H1 (cell line): ENCODE results near the gene FCN3. TPM values are rescaled to one million over a fixed set of nuclear protein-coding genes. Genes with fewer than 3 reads are reported as not detected.

Experiments used
- CTCF ChIA-PET: fragments of 300-600 bp; sonication (Branson Sonifier 250); formaldehyde crosslinking; loops from one replicate; lab custom pipeline; 2021; ENCODE audit not compliant: partially characterized antibody; lab: Charles Lee
- POLR2A ChIA-PET: fragments of 300-600 bp; sonication (Branson Sonifier 250); formaldehyde crosslinking; loops from one replicate; lab custom pipeline; 2021; ENCODE audit warnings: inconsistent platforms; ENCODE audit not compliant: partially characterized antibody; lab: Charles Lee
- DNase-seq, 2 experiments: peaks; one replicate each; pipeline versions ENCODE4 v3.0.0 to v3.0.0-alpha.2; 2010 to 2022; ENCODE audit warnings: low spot score in 2 of 2, low read depth in 1 of 2, mixed read lengths in 1 of 2
- FAIRE-seq: peaks from 2 replicates; lab custom pipeline; 2011; peaks lifted over from hg19 to GRCh38; lab: Jason Lieb, UNC
- H2AFZ ChIP-seq: 2 replicates; pipeline ENCODE4 v1.8.1; 2012; ENCODE audit warnings: low read length, inconsistent platforms
- H2AK5ac ChIP-seq: 2 replicates; pipeline ENCODE4 v1.6.1; 2013; ENCODE audit warnings: low read depth, low read length
- H2BK120ac ChIP-seq: replicated peaks from 2 replicates; pipeline ENCODE3; 2013; ENCODE audit warnings: low read depth, low read length, inconsistent platforms
- H2BK12ac ChIP-seq: 2 replicates; pipeline ENCODE4 v1.6.1; 2013; ENCODE audit warnings: low read depth, low read length
- H2BK15ac ChIP-seq: 2 replicates; pipeline ENCODE4 v1.6.1; 2013; ENCODE audit warnings: low read length
- H2BK20ac ChIP-seq: 2 replicates; pipeline ENCODE4 v1.6.1; 2013; ENCODE audit warnings: low read length
- H2BK5ac ChIP-seq: 2 replicates; pipeline ENCODE4 v1.6.1; 2013; ENCODE audit warnings: low read depth, low read length
- H3K14ac ChIP-seq: 2 replicates; pipeline ENCODE4 v1.6.1; 2013; ENCODE audit warnings: inconsistent platforms; ENCODE audit not compliant: insufficient read length
- H3K18ac ChIP-seq: 2 replicates; pipeline ENCODE4 v1.6.1; 2013; ENCODE audit warnings: low read length; ENCODE audit errors: extremely low read depth
- H3K23ac ChIP-seq: 2 replicates; pipeline ENCODE4 v1.6.1; 2013; ENCODE audit warnings: inconsistent platforms; ENCODE audit not compliant: insufficient read length
- H3K23me2 ChIP-seq: 2 replicates; pipeline ENCODE4 v1.6.1; 2013; ENCODE audit warnings: low read depth, low read length
- H3K27ac ChIP-seq: 2 replicates; pipeline ENCODE4 v1.6.1; 2011; ENCODE audit warnings: low read depth, low read length, inconsistent platforms
- H3K27me3 ChIP-seq, 4 experiments: replicated peaks in 1 of 4; 1 replicate in 1 of 4; 2 replicates in 3 of 4; pipeline versions ENCODE4 v1.6.1 to v1.8.1; 2011 to 2013; ENCODE audit warnings: low read length in 3 of 4, mild to moderate bottlenecking in 3 of 4, inconsistent platforms in 2 of 4, mixed read lengths in 2 of 4, moderate library complexity in 1 of 4; ENCODE audit not compliant: control insufficient read depth in 3 of 4, insufficient read depth in 3 of 4; ENCODE audit errors: extremely low read depth in 1 of 4
- H3K36me3 ChIP-seq, 4 experiments: 2 replicates each; pipeline versions ENCODE4 v1.6.1 to v1.8.1; 2011 to 2013; ENCODE audit warnings: mild to moderate bottlenecking in 4 of 4, low read length in 3 of 4, moderate library complexity in 2 of 4, control low read depth in 1 of 4, inconsistent platforms in 1 of 4; ENCODE audit not compliant: insufficient read depth in 4 of 4, control insufficient read depth in 2 of 4
- H3K4ac ChIP-seq: replicated peaks from 2 replicates; pipeline ENCODE3; 2013; ENCODE audit warnings: low read length, low read depth, mixed read lengths, inconsistent platforms; ENCODE audit not compliant: insufficient read length
- H3K4me1 ChIP-seq, 4 experiments: replicated peaks in 1 of 4; 1 replicate in 1 of 4; 2 replicates in 3 of 4; pipeline versions ENCODE4 v1.6.1 to v1.8.1; 2011 to 2013; ENCODE audit warnings: low read length in 3 of 4, inconsistent platforms in 2 of 4, mixed read lengths in 1 of 4; ENCODE audit not compliant: insufficient read depth in 4 of 4, control insufficient read depth in 3 of 4
- H3K4me2 ChIP-seq, 2 experiments: 2 replicates each; pipeline versions ENCODE4 v1.6.1 to v1.8.1; 2011 to 2013; ENCODE audit warnings: low read depth in 2 of 2, low read length in 2 of 2, control low read depth in 1 of 2, inconsistent platforms in 1 of 2, mild to moderate bottlenecking in 1 of 2; ENCODE audit not compliant: insufficient read depth in 1 of 2
- H3K4me3 ChIP-seq, 4 experiments: fragments of 200-600, 300-600 bp in 1 of 4; sonication (generic), shearing (Covaris generic), sonication (Bioruptor Twin) in 1 of 4; 2 replicates each; pipeline versions ENCODE4 v1.5.1 to v1.8.1; 2011 to 2016; ENCODE audit warnings: low read length in 4 of 4, low read depth in 3 of 4, control low read depth in 2 of 4, inconsistent platforms in 2 of 4, mild to moderate bottlenecking in 2 of 4, mixed read lengths in 1 of 4, moderate library complexity in 1 of 4; ENCODE audit not compliant: insufficient read depth in 2 of 4; ENCODE audit errors: extremely low read depth in 1 of 4
- H3K56ac ChIP-seq: replicated peaks from 2 replicates; pipeline ENCODE3; 2013; ENCODE audit warnings: low read depth, mild to moderate bottlenecking, mixed read lengths, low read length, inconsistent platforms; ENCODE audit not compliant: insufficient read length
- H3K79me1 ChIP-seq: 2 replicates; pipeline ENCODE4 v1.6.1; 2013; ENCODE audit warnings: low read depth, low read length, control low read depth
- H3K79me2 ChIP-seq, 2 experiments: 2 replicates each; pipeline versions ENCODE4 v1.6.1 to v1.8.1; 2012 to 2013; ENCODE audit warnings: low read length in 2 of 2, mild to moderate bottlenecking in 2 of 2, inconsistent platforms in 1 of 2; ENCODE audit not compliant: insufficient read depth in 2 of 2, control insufficient read depth in 1 of 2
- H3K9ac ChIP-seq, 4 experiments: replicated peaks in 1 of 4; 1 replicate in 1 of 4; 2 replicates in 3 of 4; pipeline versions ENCODE4 v1.6.1 to v1.8.1; 2011 to 2013; ENCODE audit warnings: low read depth in 3 of 4, low read length in 3 of 4, control low read depth in 2 of 4, mild to moderate bottlenecking in 2 of 4, moderate library complexity in 2 of 4, inconsistent platforms in 1 of 4; ENCODE audit errors: extremely low read depth in 1 of 4
- H3K9me3 ChIP-seq, 2 experiments: 2 replicates each; pipeline versions ENCODE4 v1.6.1 to v1.8.1; 2012 to 2013; ENCODE audit warnings: mild to moderate bottlenecking in 2 of 2, moderate library complexity in 2 of 2, control low read depth in 1 of 2, inconsistent platforms in 1 of 2, low read depth in 1 of 2, low read length in 1 of 2, mixed read lengths in 1 of 2; ENCODE audit not compliant: insufficient read depth in 2 of 2
- H4K20me1 ChIP-seq, 2 experiments: replicated peaks in 1 of 2; 2 replicates each; pipeline versions ENCODE3 to v1.8.1; 2011 to 2013; ENCODE audit warnings: inconsistent platforms in 2 of 2, low read length in 2 of 2, mild to moderate bottlenecking in 1 of 2; ENCODE audit not compliant: insufficient read depth in 2 of 2, control insufficient read depth in 1 of 2
- H4K5ac ChIP-seq: 2 replicates; pipeline ENCODE4 v1.6.1; 2013; ENCODE audit warnings: low read length, low read depth, mixed read lengths, inconsistent platforms; ENCODE audit not compliant: insufficient read length
- H4K8ac ChIP-seq: 2 replicates; pipeline ENCODE4 v1.8.0; 2013; ENCODE audit warnings: mild to moderate bottlenecking, moderate library complexity, low read length, inconsistent platforms; ENCODE audit not compliant: insufficient read depth; ENCODE audit errors: extremely low read depth
- H4K91ac ChIP-seq: replicated peaks from 2 replicates; pipeline ENCODE3; 2013; ENCODE audit warnings: low read length, mixed read lengths, inconsistent platforms; ENCODE audit not compliant: insufficient read length
- FOSL1 ChIP-seq: IDR thresholded peaks from 2 replicates; pipeline ENCODE4 v1.6.1; 2011; ENCODE audit warnings: mild to moderate bottlenecking, low read depth, low read length, moderate library complexity; ENCODE audit not compliant: insufficient read depth
- GTF2F1 ChIP-seq: IDR thresholded peaks from 2 replicates; pipeline ENCODE4 v1.6.1; 2012; ENCODE audit warnings: low read depth, low read length, improper control_type of control experiment, borderline replicate concordance
- HDAC2 ChIP-seq, 2 experiments: fragments of 300-600 bp in 1 of 2; sonication (generic) in 1 of 2; IDR thresholded peaks; 2 replicates each; pipeline ENCODE4 v1.6.1; 2011 to 2012; ENCODE audit warnings: low read depth in 2 of 2, low read length in 2 of 2, mild to moderate bottlenecking in 2 of 2, moderate library complexity in 2 of 2, borderline replicate concordance in 1 of 2, inconsistent platforms in 1 of 2
- RFX5 ChIP-seq: IDR thresholded peaks from 2 replicates; pipeline ENCODE4 v1.6.1; 2011; ENCODE audit warnings: low read depth, low read length, improper control_type of control experiment, borderline replicate concordance
- SP1 ChIP-seq: IDR thresholded peaks from 2 replicates; pipeline ENCODE4 v1.6.1; 2011; ENCODE audit warnings: low read depth, low read length
- TAF7 ChIP-seq: optimal IDR thresholded peaks from 2 replicates; pipeline ENCODE3; 2011; ENCODE audit warnings: low read depth, mild to moderate bottlenecking, inconsistent platforms, low read length, moderate library complexity, borderline replicate concordance
- WGBS, 2 experiments: shearing (Covaris generic) in 1 of 2; methylation state at CpG; one replicate each; pipeline versions ENCODE4 v1.1.6 to v1.1.7; 2013 to 2015; ENCODE audit warnings: low lambda C conversion rate in 2 of 2, mixed read lengths in 2 of 2, inconsistent platforms in 1 of 2, low coverage in 1 of 2, missing lambda C conversion rate in 1 of 2; ENCODE audit not compliant: insufficient replicate concordance in 2 of 2, insufficient coverage in 1 of 2, insufficient read length in 1 of 2; ENCODE audit errors: extremely low coverage in 1 of 2, missing lambda C conversion rate in 1 of 2; 5-methylcytosine and 5-hydroxymethylcytosine counted together
- polyA plus RNA-seq, 7 experiments: library from polyadenylated mRNA; depleted of rRNA in 3 of 7; stranded (reverse) in 5 of 7; unstranded in 2 of 7; fragments of >200 nt in 5 of 7; fragments of 200-250 nt in 2 of 7; gene quantifications; 1 replicate in 5 of 7; 2 replicates in 1 of 7; 4 replicates in 1 of 7; pipeline versions ENCODE4 v1.2.1 to v1.2.3, GENCODE V29; 2011 to 2013; ENCODE audit warnings: missing spikeins in 2 of 7, mixed read lengths in 2 of 7
- total RNA-seq: library from RNA; stranded (reverse); fragmentation: NEBNext Ultra II Directional; extraction: Animal tissue kit (Norgen Biotek cat#: 25700); gene quantifications from 2 replicates; pipeline ENCODE4 v1.2.1, GENCODE V29; 2021

FCN3 gene
- total and polyA plus RNA-seq, 2 of the 8 experiments (the other 6 are each of a cell fraction or from before 2014, with no cell fraction given), result 0.30 to 0.57 TPM

GRCh38 chr1:27327964-27328363, 46.7 kb downstream of the FCN3 start:
- Histone ChIP-seq H3K79me2 (peaks cover 2 to 55% of the 10 kb centered on the region in 2 experiments), H4K8ac (no peak overlapping the region), H3K9me3 (no peaks in the 10 kb centered on the region), H3K4me2 (no peak overlapping the region), H3K4me1 (0 out of 7 replicates have a peak, but pooled peaks cover 0 to 3% (median 0%) of the 10 kb centered on the region in 4 experiments), H2BK12ac (no peak overlapping the region), H2BK5ac (no peak overlapping the region; the same call in 1 of the 2 replicates), H4K91ac (no peak overlapping the region), H3K9ac (peak overlapping the region in 1 of 4 experiments; percentile 19; a peak in 1 of 7 replicates), H4K20me1 (peaks cover 8 to 16% of the 10 kb centered on the region in 2 experiments), H3K23me2 (peaks cover 2% of the 10 kb centered on the region; the same call in 1 of the 2 replicates), H4K5ac (no peak overlapping the region), H3K56ac (no peak overlapping the region), H2AFZ (no peak overlapping the region), H3K27me3 (no peaks in the 10 kb centered on the region; a peak in 1 of 7 replicates), H3K79me1 (peaks cover 8% of the 10 kb centered on the region; the same call in 1 of the 2 replicates), H2AK5ac (no peak overlapping the region), H2BK120ac (no peak overlapping the region), H3K4ac (no peak overlapping the region), H3K27ac (no peak overlapping the region), H2BK20ac (no peak overlapping the region), H3K4me3 (no peak overlapping the region), H3K23ac (no peak overlapping the region), H3K18ac (no peak overlapping the region), H3K36me3 (peaks cover 4 to 12% (median 6%) of the 10 kb centered on the region in 4 experiments; a peak in 7 of 8 replicates), H2BK15ac (no peak overlapping the region; the same call in 1 of the 2 replicates), H3K14ac (no peak overlapping the region)
- TF ChIP-seq FOSL1, result no peak
- TF ChIP-seq SP1, result no peak
- TF ChIP-seq HDAC2 (IDR thresholded peaks at IDR 0.05; ENCODE audit: borderline replicate concordance in 1 of 2, low read depth in 2 of 2, low read length in 2 of 2), result no peak
- TF ChIP-seq RFX5, result no peak
- TF ChIP-seq GTF2F1, result no peak
- no peak for TF ChIP-seq TAF7
- ChIA-PET CTCF (interaction anchor here (0.7 to 7.0 kb wide), 10 partner anchors 10 to 75 kb away, joined by 3 to 102 read pairs (median 8); no protein-coding TSS in a partner anchor), POLR2A (interaction anchor here (0.9 to 1.3 kb wide), 2 partner anchors 9 to 21 kb away, joined by 3 to 5 read pairs; no protein-coding TSS in a partner anchor)
- DNase-seq, result no peak
- no peak for FAIRE-seq
- WGBS, 2 experiments, result 88% methylated on average over 5 of the region's 5 CpGs; no CpG with 5 or more reads in 1 of the 2 experiments
